Kidney (tissue), 14 donors: ENCODE results near the gene DYNLL1. TPM values are rescaled to one million over a fixed set of nuclear protein-coding genes. Genes with fewer than 3 reads are reported as not detected.

Experiments used
- DNase-seq, 5 donors: peaks; one replicate each; pipeline ENCODE4 v3.0.0-alpha.2; 2013 to 2020
- FAIRE-seq: peaks from 2 replicates; lab custom pipeline; 2012; peaks lifted over from hg19 to GRCh38; lab: Jason Lieb, UNC
- H3K27ac ChIP-seq, 2 donors: one replicate each; pipeline ENCODE4 v1.7.0; 2013; ENCODE audit warnings: low read depth in 2 of 2, low read length in 2 of 2, inconsistent platforms in 1 of 2
- H3K27me3 ChIP-seq: one replicate; pipeline ENCODE4 v1.7.1; 2013; ENCODE audit warnings: low read length, inconsistent platforms; ENCODE audit not compliant: control insufficient read depth, insufficient read depth
- H3K36me3 ChIP-seq, 3 donors: one replicate each; pipeline versions ENCODE4 v1.7.0 to v1.7.1; 2013; ENCODE audit warnings: low read length in 3 of 3, control low read depth in 1 of 3, inconsistent platforms in 1 of 3; ENCODE audit not compliant: insufficient read depth in 3 of 3, control insufficient read depth in 2 of 3
- H3K4me1 ChIP-seq, 3 donors: one replicate each; pipeline versions ENCODE4 v1.7.0 to v1.7.1; 2013; ENCODE audit warnings: low read length in 3 of 3, inconsistent platforms in 1 of 3, low read depth in 1 of 3; ENCODE audit not compliant: control insufficient read depth in 2 of 3, insufficient read depth in 2 of 3
- H3K4me3 ChIP-seq, 3 donors: one replicate each; pipeline versions ENCODE4 v1.7.0 to v1.8.1; 2013; ENCODE audit warnings: low read length in 3 of 3, control low read depth in 1 of 3, inconsistent platforms in 1 of 3
- H3K9ac ChIP-seq, 3 donors: one replicate each; pipeline versions ENCODE4 v1.7.0 to v1.7.1; 2013; ENCODE audit warnings: low read length in 3 of 3, control low read depth in 1 of 3, inconsistent platforms in 1 of 3
- H3K9me3 ChIP-seq, 3 donors: one replicate each; pipeline versions ENCODE4 v1.7.0 to v1.7.1; 2013; ENCODE audit warnings: low read length in 3 of 3, control low read depth in 1 of 3, inconsistent platforms in 1 of 3; ENCODE audit not compliant: control insufficient read depth in 2 of 3, insufficient read depth in 1 of 3
- CTCF ChIP-seq: IDR thresholded peaks from 3 replicates; pipeline ENCODE4 v1.5.1; 2012; ENCODE audit warnings: mild to moderate bottlenecking, moderate library complexity, borderline replicate concordance; ENCODE audit not compliant: insufficient read depth; ENCODE audit errors: extremely low read depth
- intact Hi-C: fragments of 100-400 bp; cut with DNase I; formaldehyde crosslinking; loops from one replicate; pipeline ENCODE4 v1.11.1; 2022
- polyA plus RNA-seq: library from polyadenylated mRNA; stranded (reverse); fragments of 350-450 nt; fragmentation: Illumina TruSeq; extraction: RNeasy Lipid Tissue Mini Kit (QIAGEN cat#74804); gene quantifications from one replicate; pipeline ENCODE4 v1.2.3, GENCODE V29; 2014; ENCODE audit warnings: low read depth, low replicate concordance; ENCODE audit not compliant: insufficient read depth
- total RNA-seq: library from RNA; stranded (reverse); fragmentation: NEBNext Ultra II Directional; extraction: Animal tissue kit (Norgen Biotek cat#: 25700); gene quantifications from one replicate; pipeline ENCODE4 v1.2.1, GENCODE V29; 2021
- donor health status: control.
- donor health status: control.
- donor health status: control.
- donor health status: control.
- donor health status: control.
- donor health status: DM: yes; HTN: yes; CAD: no.
- donor health status: Normal renal cell carcinoma (clear cell type).

The DYNLL1 gene
- total and polyA plus RNA-seq, 2 donors from 2014 or later, result 258 to 757 TPM

GRCh38 chr12:120479458-120479857 is 16.5 kb upstream of the DYNLL1 start:
- Histone ChIP-seq H3K27me3 (no peaks in the 10 kb centered on the region), H3K36me3 (no peaks in the 10 kb centered on the region), H3K9ac (no peak overlapping the region), H3K27ac (no peak overlapping the region), H3K9me3 (no peaks in the 10 kb centered on the region), H3K4me1 (no peaks in the 10 kb centered on the region), H3K4me3 (no peak overlapping the region)
- intact Hi-C loops, result no loop called here
- DNase-seq (no peak), FAIRE-seq (no peak)
- no peak for TF ChIP-seq CTCF

GRCh38 chr12:120480211-120480610 is 15.7 kb upstream of the DYNLL1 start:
- no peak overlapping the region for H3K9ac ChIP-seq
- H3K4me1 ChIP-seq, result no peaks in the 10 kb centered on the region
- no peak overlapping the region for H3K4me3 ChIP-seq
- no peak overlapping the region for H3K27ac ChIP-seq
- DNase-seq (no peak), FAIRE-seq (no peak)
- no peaks in the 10 kb centered on the region for H3K36me3 ChIP-seq
- intact Hi-C loops, result no loop called here
- no peaks in the 10 kb centered on the region for H3K9me3 ChIP-seq
- H3K27me3 ChIP-seq, result no peaks in the 10 kb centered on the region
- TF ChIP-seq CTCF, result no peak

GRCh38 chr12:120481022-120481767 is 14.7 kb upstream of the DYNLL1 start:
- Histone ChIP-seq H3K4me3 (no peak overlapping the region), H3K4me1 (no peaks in the 10 kb centered on the region), H3K36me3 (no peaks in the 10 kb centered on the region), H3K27me3 (no peaks in the 10 kb centered on the region), H3K9ac (no peak overlapping the region), H3K9me3 (no peaks in the 10 kb centered on the region), H3K27ac (no peak overlapping the region)
- FAIRE-seq (no peak), DNase-seq (no peak)
- intact Hi-C loops, result no loop called here
- no peak for TF ChIP-seq CTCF
